HCT116 (cell line): ENCODE data around the gene MNT. TPM values are rescaled to one million over a fixed set of nuclear protein-coding genes. Genes with fewer than 3 reads are reported as not detected.
A peak's percentile ranks its signal among the peaks of the same experiment; 100 is the strongest.

Experiments used
- ATAC-seq: fragments of 200-7000 bp; cut with Tn5 transposase; 2 replicates; pipeline ENCODE4 v1.9.1; 2020; ENCODE audit warnings: mild to moderate bottlenecking, moderate library complexity
- BruUV-seq: library from RNA; stranded (reverse); fragments of 400-500 nt; replicated peaks from 2 replicates; lab custom pipeline; 2021; lab: Mats Ljungman, UMichigan
- CTCF ChIA-PET: fragments of 300-600 bp; sonication (Branson Sonifier 250); formaldehyde crosslinking; loops from one replicate; lab custom pipeline; 2021; ENCODE audit warnings: antibody characterized with exemption; lab: Charles Lee
- POLR2A ChIA-PET: fragments of 300-600, 350-600 bp; sonication (Branson Sonifier 250); formaldehyde crosslinking; loops from one replicate; lab custom pipeline; 2021; ENCODE audit warnings: antibody characterized with exemption; lab: Charles Lee
- RAD21 ChIA-PET, 2 experiments: fragments of 300-600 bp; sonication (Branson Sonifier 250); formaldehyde crosslinking; loops; one replicate each; lab custom pipeline; 2023; ENCODE audit warnings: low total read pairs in 2 of 2; ENCODE audit not compliant: uncharacterized antibody in 2 of 2, unreplicated experiment in 2 of 2, low non-redundant PET in 1 of 2; lab: Charles Lee
- DNase-seq: peaks from one replicate; pipeline ENCODE4 v3.0.0-alpha.2; 2010; ENCODE audit warnings: low read depth, low spot score
- H2AFZ ChIP-seq: fragments of 200-600 bp; shearing (Covaris generic), sonication (generic); 2 replicates; pipeline ENCODE4 v1.6.1; 2017; ENCODE audit warnings: low read depth, mixed run types, mixed read lengths, antibody characterized with exemption, low read length; ENCODE audit not compliant: poor library complexity, severe bottlenecking
- H3K27ac ChIP-seq: 2 replicates; pipeline ENCODE4 v1.5.1; 2012; ENCODE audit warnings: low read depth, low read length
- H3K27me3 ChIP-seq: fragments of 200-600 bp; sonication (generic); 2 replicates; pipeline ENCODE4 v1.6.1; 2016; ENCODE audit warnings: mixed run types, low read length, mixed read lengths; ENCODE audit not compliant: insufficient read depth
- H3K36me3 ChIP-seq, 2 experiments: fragments of 200-500 bp in 1 of 2; fragments of 200-600 bp in 1 of 2; sonication (Bioruptor generic) in 1 of 2; sonication (generic) in 1 of 2; 2 replicates each; pipeline versions ENCODE4 v1.5.1 to v1.6.1; 2014 to 2016; ENCODE audit warnings: low read length in 2 of 2, inconsistent platforms in 1 of 2, mixed read lengths in 1 of 2, mixed run types in 1 of 2; ENCODE audit not compliant: insufficient read depth in 2 of 2, control insufficient read depth in 1 of 2
- H3K4me1 ChIP-seq, 2 experiments: fragments of 200-600 bp in 1 of 2; sonication (generic) in 1 of 2; 2 replicates each; pipeline versions ENCODE4 v1.5.1 to v1.6.1; 2012 to 2017; ENCODE audit warnings: low read length in 2 of 2, inconsistent platforms in 1 of 2, mild to moderate bottlenecking in 1 of 2, mixed read lengths in 1 of 2, mixed run types in 1 of 2, moderate library complexity in 1 of 2; ENCODE audit not compliant: insufficient read depth in 2 of 2, control insufficient read depth in 1 of 2
- H3K4me2 ChIP-seq: fragments of 200-600 bp; sonication (generic); 2 replicates; pipeline ENCODE4 v1.6.1; 2017; ENCODE audit warnings: mixed run types, low read length, mixed read lengths
- H3K4me3 ChIP-seq, 2 experiments: fragments of 200-600 bp in 1 of 2; sonication (generic) in 1 of 2; replicated peaks in 1 of 2; 2 replicates each; pipeline ENCODE4 v1.5.1; 2011 to 2016; ENCODE audit warnings: low read length in 2 of 2, control low read depth in 1 of 2, low read depth in 1 of 2, mild to moderate bottlenecking in 1 of 2, mixed read lengths in 1 of 2, mixed run types in 1 of 2
- H3K79me2 ChIP-seq: fragments of 200-600 bp; sonication (generic); 2 replicates; pipeline ENCODE4 v1.6.1; 2017; ENCODE audit warnings: mild to moderate bottlenecking, mixed run types, low read length, moderate library complexity, mixed read lengths; ENCODE audit not compliant: insufficient read depth
- H3K9ac ChIP-seq: fragments of 200-600 bp; sonication (generic); 2 replicates; pipeline ENCODE4 v1.6.1; 2016; ENCODE audit warnings: low read length, mixed read lengths
- H3K9me2 ChIP-seq: fragments of 200-600 bp; sonication (generic), shearing (Covaris generic); 2 replicates; pipeline ENCODE4 v1.6.1; 2017; ENCODE audit warnings: mixed run types, mild to moderate bottlenecking, moderate library complexity; ENCODE audit not compliant: insufficient read depth
- H3K9me3 ChIP-seq, 2 experiments: fragments of 200-500 bp in 1 of 2; fragments of 200-600 bp in 1 of 2; sonication (Bioruptor generic) in 1 of 2; sonication (generic) in 1 of 2; 2 replicates each; pipeline ENCODE4 v1.6.1; 2014 to 2017; ENCODE audit warnings: low read length in 2 of 2, mixed read lengths in 2 of 2, inconsistent platforms in 1 of 2, low read depth in 1 of 2, mild to moderate bottlenecking in 1 of 2, mixed run types in 1 of 2, moderate library complexity in 1 of 2; ENCODE audit not compliant: control insufficient read depth in 1 of 2, insufficient read depth in 1 of 2
- H4K20me1 ChIP-seq: fragments of 200-600 bp; sonication (generic), shearing (Covaris generic); 2 replicates; pipeline ENCODE4 v1.6.1; 2017; ENCODE audit warnings: mixed run types, mild to moderate bottlenecking, moderate library complexity; ENCODE audit not compliant: insufficient read depth
- CEBPB ChIP-seq: IDR thresholded peaks from 2 replicates; pipeline ENCODE4 v1.6.1; 2012; ENCODE audit warnings: low read depth
- EGR1 ChIP-seq: IDR thresholded peaks from 2 replicates; pipeline ENCODE4 v1.6.1; 2012; ENCODE audit warnings: low read depth
- ELF1 ChIP-seq: IDR thresholded peaks from 2 replicates; pipeline ENCODE4 v1.6.1; 2012; ENCODE audit warnings: low read depth, borderline replicate concordance
- FOSL1 ChIP-seq: IDR thresholded peaks from 2 replicates; pipeline ENCODE4 v1.6.1; 2012; ENCODE audit warnings: low read depth
- JUND ChIP-seq: IDR thresholded peaks from 2 replicates; pipeline ENCODE4 v1.6.1; 2012
- POLR2A ChIP-seq: IDR thresholded peaks from 2 replicates; pipeline ENCODE4 v1.7.0; 2011; ENCODE audit warnings: borderline replicate concordance; ENCODE audit not compliant: insufficient read depth, insufficient read length; ENCODE audit errors: extremely low read depth
- POLR2AphosphoS5 ChIP-seq: IDR thresholded peaks from 2 replicates; pipeline ENCODE4 v1.6.1; 2011; ENCODE audit warnings: mild to moderate bottlenecking, low read depth, low read length, moderate library complexity
- RAD21 ChIP-seq: IDR thresholded peaks from 2 replicates; pipeline ENCODE4 v1.6.1; 2012; ENCODE audit warnings: low read depth, mild to moderate bottlenecking
- REST ChIP-seq: IDR thresholded peaks from 2 replicates; pipeline ENCODE4 v1.6.1; 2012; ENCODE audit warnings: low read depth
- SIN3A ChIP-seq: IDR thresholded peaks from 2 replicates; pipeline ENCODE4 v1.6.1; 2012; ENCODE audit warnings: low read depth
- TCF7L2 ChIP-seq: IDR thresholded peaks from 2 replicates; pipeline ENCODE4 v1.7.0; 2011; ENCODE audit warnings: borderline replicate concordance, inconsistent platforms; ENCODE audit not compliant: insufficient read depth, insufficient read length; ENCODE audit errors: extremely low read depth
- YY1 ChIP-seq: IDR thresholded peaks from 2 replicates; pipeline ENCODE4 v1.6.1; 2011; ENCODE audit warnings: low read length, low read depth, moderate library complexity, mild to moderate bottlenecking; ENCODE audit not compliant: insufficient replicate concordance; ENCODE audit errors: extremely low read depth
- ZFX ChIP-seq: fragments of 450-650 bp; IDR thresholded peaks from 2 replicates; pipeline ENCODE4 v1.6.1; 2017
- ZNF274 ChIP-seq: fragments of 200-500 bp; sonication (Bioruptor generic); IDR thresholded peaks from 2 replicates; pipeline ENCODE4 v1.6.1; 2014; ENCODE audit warnings: mild to moderate bottlenecking, low read depth, low read length, inconsistent platforms
- intact Hi-C: fragments of 100-400 bp; cut with micrococcal nuclease; formaldehyde crosslinking; loops from 2 replicates; pipeline ENCODE4 v1.10.0; 2022
- total RNA-seq: library from RNA; stranded (reverse); gene quantifications from one replicate; pipeline ENCODE4 v1.2.1, GENCODE V29; 2021; ENCODE audit not compliant: unreplicated experiment
- TF ChIP-seq, protein P1 (sequence below): IDR thresholded peaks from 2 replicates; pipeline ENCODE4 v1.6.1; 2011; ENCODE audit warnings: mild to moderate bottlenecking, low read length, moderate library complexity; ENCODE audit not compliant: insufficient replicate concordance; ENCODE audit errors: extremely low read depth

The MNT gene
- total RNA-seq, 1 experiment from 2014 or later, result 37.0 TPM

GRCh38 chr17:2412561-2413021 lies 11.7 kb upstream of the MNT start:
- TF ChIP-seq RAD21 (peak; percentile 34; the same call in 1 of the 2 replicates), FOSL1 (no peak)
- intact Hi-C loops, result no loop called here
- DNase-seq (no peak), ATAC-seq (peak; percentile 48)
- no peak overlapping the region for H3K4me3 ChIP-seq
- no peaks in the 10 kb centered on the region for H4K20me1 ChIP-seq
- RAD21 ChIA-PET, result interaction anchor here in 1 of 2 experiments (1.2 kb wide), 1 partner anchor 30 kb away, joined by 4 read pairs; no protein-coding TSS in a partner anchor
- H3K27ac ChIP-seq, result 0 out of 2 replicates have a peak overlapping the region, but pooled peaks have one; percentile 39
- H3K79me2 ChIP-seq, result no peaks in the 10 kb centered on the region
- H3K4me1 ChIP-seq, result peaks cover 4 to 18% of the 10 kb centered on the region in 2 experiments
- no peak overlapping the region for H3K4me2 ChIP-seq
- POLR2A ChIA-PET, result interaction anchor here (1.7 kb wide), 1 partner anchor 13 kb away, joined by 4 read pairs; no protein-coding TSS in a partner anchor
- no peaks in the 10 kb centered on the region for H3K9me3 ChIP-seq
- H2AFZ ChIP-seq, result no peak overlapping the region
- H3K36me3 ChIP-seq, result no peaks in the 10 kb centered on the region; a peak in 1 of 4 replicates
- BruUV-seq, result no TSS peak
- CTCF ChIA-PET, result interaction anchor here (0.5 to 5.1 kb wide), 3 partner anchors 19 to 162 kb away, joined by 3 to 41 read pairs (median 4); no protein-coding TSS in a partner anchor
- H3K9me2 ChIP-seq, result no peaks in the 10 kb centered on the region
- H3K9ac ChIP-seq, result no peak overlapping the region
- H3K27me3 ChIP-seq, result no peaks in the 10 kb centered on the region

- Histone ChIP-seq H3K27ac (no peak overlapping the region), H3K4me2 (no peak overlapping the region), H3K4me1 (peaks cover 19 to 34% of the 10 kb centered on the region in 2 experiments), H3K9ac (no peak overlapping the region), H3K27me3 (no peaks in the 10 kb centered on the region), H3K79me2 (no peaks in the 10 kb centered on the region), H3K36me3 (no peaks in the 10 kb centered on the region; a peak in 1 of 4 replicates), H3K9me2 (no peaks in the 10 kb centered on the region), H3K9me3 (no peaks in the 10 kb centered on the region), H4K20me1 (no peaks in the 10 kb centered on the region), H3K4me3 (no peak overlapping the region), H2AFZ (no peak overlapping the region)
- no peak for ATAC-seq
- intact Hi-C loops, result no loop called here
- ChIA-PET CTCF (interaction anchor here (5.1 kb wide), 1 partner anchor 28 kb away, joined by 41 read pairs; no protein-coding TSS in a partner anchor), POLR2A (no interaction called here), RAD21 (no interaction called here)
- DNase-seq, result no peak
- no TSS peak for BruUV-seq
- TF ChIP-seq POLR2A (no peak), SIN3A (no peak), REST (no peak), FOSL1 (no peak), ZNF274 (no peak), RAD21 (no peak), ELF1 (no peak), JUND (no peak), CEBPB (no peak), ZFX (no peak), TCF7L2 (no peak), YY1 (no peak), EGR1 (no peak), POLR2AphosphoS5 (no peak)
- TF ChIP-seq, protein P1, sequence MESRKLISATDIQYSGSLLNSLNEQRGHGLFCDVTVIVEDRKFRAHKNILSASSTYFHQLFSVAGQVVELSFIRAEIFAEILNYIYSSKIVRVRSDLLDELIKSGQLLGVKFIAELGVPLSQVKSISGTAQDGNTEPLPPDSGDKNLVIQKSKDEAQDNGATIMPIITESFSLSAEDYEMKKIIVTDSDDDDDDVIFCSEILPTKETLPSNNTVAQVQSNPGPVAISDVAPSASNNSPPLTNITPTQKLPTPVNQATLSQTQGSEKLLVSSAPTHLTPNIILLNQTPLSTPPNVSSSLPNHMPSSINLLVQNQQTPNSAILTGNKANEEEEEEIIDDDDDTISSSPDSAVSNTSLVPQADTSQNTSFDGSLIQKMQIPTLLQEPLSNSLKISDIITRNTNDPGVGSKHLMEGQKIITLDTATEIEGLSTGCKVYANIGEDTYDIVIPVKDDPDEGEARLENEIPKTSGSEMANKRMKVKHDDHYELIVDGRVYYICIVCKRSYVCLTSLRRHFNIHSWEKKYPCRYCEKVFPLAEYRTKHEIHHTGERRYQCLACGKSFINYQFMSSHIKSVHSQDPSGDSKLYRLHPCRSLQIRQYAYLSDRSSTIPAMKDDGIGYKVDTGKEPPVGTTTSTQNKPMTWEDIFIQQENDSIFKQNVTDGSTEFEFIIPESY, result no peak
Measured at GRCh38 chr17:2410951-2411350, 10.1 kb upstream of the MNT start.
